Neural cell (in vitro differentiated cells): ENCODE data around the gene USP32.

Experiments used
- EZH2 ChIP-seq: fragments of 200-600, 300-800 bp; shearing (Covaris generic), sonication (generic); IDR thresholded peaks from 2 replicates; pipeline ENCODE4 v1.6.1; 2014; ENCODE audit warnings: antibody characterized with exemption, low read length, borderline replicate concordance, mild to moderate bottlenecking; ENCODE audit not compliant: insufficient read depth, poor library complexity, severe bottlenecking
- TAF1 ChIP-seq: IDR thresholded peaks from 2 replicates; pipeline ENCODE4 v1.6.1; 2012; ENCODE audit warnings: low read depth
- TF ChIP-seq, protein P1 (sequence below): fragments of 450-650 bp; IDR thresholded peaks from 2 replicates; pipeline ENCODE4 v1.5.1; 2014; ENCODE audit warnings: antibody characterized with exemption, mild to moderate bottlenecking, moderate library complexity; ENCODE audit not compliant: poor library complexity, severe bottlenecking

DNA sequence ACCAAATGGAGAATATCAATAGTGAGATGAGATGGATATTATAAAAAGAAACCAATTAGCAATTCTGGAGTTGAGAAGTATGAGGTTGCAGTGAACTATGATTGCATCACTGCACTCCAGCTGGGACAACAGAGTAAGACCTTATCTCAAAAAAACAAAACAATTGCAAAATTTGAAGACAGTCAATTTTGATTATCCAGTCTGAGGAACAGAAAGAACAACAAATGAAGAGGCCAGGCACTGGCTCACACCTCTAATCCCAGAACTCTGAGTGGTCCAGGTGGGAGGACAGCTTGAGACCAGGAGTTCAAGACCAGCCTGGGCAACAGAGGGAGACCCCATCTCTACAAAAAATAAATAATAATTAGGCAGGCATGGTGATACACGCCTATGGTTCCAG is 35.0 kb downstream of the USP32 start:
- TF ChIP-seq, protein P1, sequence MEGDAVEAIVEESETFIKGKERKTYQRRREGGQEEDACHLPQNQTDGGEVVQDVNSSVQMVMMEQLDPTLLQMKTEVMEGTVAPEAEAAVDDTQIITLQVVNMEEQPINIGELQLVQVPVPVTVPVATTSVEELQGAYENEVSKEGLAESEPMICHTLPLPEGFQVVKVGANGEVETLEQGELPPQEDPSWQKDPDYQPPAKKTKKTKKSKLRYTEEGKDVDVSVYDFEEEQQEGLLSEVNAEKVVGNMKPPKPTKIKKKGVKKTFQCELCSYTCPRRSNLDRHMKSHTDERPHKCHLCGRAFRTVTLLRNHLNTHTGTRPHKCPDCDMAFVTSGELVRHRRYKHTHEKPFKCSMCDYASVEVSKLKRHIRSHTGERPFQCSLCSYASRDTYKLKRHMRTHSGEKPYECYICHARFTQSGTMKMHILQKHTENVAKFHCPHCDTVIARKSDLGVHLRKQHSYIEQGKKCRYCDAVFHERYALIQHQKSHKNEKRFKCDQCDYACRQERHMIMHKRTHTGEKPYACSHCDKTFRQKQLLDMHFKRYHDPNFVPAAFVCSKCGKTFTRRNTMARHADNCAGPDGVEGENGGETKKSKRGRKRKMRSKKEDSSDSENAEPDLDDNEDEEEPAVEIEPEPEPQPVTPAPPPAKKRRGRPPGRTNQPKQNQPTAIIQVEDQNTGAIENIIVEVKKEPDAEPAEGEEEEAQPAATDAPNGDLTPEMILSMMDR = no peak
- TF ChIP-seq EZH2 (no peak), TAF1 (no peak)
